ENCODE results near the gene CSRNP2.

Gene CSRNP2

DNA sequence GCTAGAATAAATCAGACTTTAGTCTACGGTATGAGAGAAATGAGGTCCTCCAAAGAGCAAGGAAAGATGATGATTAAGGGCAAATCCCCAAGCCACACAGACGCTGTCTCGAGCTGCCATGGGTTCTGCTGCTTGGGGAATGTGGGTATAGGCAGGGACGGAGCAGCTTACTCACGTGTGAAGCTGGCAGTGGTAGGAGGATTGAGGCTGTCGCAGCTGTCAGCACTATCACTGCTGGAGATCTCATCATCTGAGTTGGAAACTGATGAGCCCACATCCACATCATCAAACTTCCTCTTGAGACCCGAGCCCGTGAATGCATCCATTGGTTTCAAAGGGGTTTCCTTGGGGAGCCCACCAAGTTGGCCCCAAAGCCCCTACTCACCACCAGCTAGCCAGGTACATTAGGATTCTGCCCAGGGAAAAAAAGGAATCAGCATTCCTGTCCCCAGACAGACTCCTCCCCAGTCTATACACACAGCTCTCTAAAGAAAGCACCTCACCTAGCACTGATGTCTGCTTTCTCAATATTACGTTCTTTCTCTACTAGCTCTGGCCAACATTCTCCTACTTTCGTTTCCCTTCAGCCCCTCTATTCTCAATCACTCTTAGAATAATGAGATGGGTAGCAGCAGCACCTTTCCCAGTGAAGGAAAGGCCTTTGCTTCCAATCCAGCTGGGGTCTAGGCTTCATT, 7.0 kb downstream of the CSRNP2 start:
- no peak for DNase-seq

GRCh38 chr12:51075390-51075789, 8.0 kb downstream of the CSRNP2 start:
- DNase-seq: no peak

DNA sequence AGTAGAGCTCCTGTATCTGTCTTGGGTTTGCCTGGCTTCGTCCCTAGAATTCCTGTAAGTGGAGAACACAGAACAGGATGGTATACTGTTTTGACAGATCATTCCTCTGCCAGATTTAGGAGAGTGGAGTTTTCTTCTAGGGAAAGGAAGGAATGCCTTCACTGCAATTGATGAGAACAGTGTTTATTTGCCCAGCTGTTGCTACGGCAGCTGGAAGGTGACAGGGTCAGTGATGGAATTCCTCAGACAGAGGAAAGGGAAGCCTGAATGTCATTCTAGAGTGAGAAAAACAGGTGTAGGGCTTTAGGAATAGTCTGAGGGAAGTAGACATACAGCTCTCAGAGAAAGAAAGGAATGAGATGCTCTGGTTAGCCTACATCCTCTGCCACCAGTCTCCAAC, 11.7 kb downstream of the CSRNP2 start:
- no peak for DNase-seq

GRCh38 chr12:51070004-51070403, 13.4 kb downstream of the CSRNP2 start:
- no peak for DNase-seq

DNA sequence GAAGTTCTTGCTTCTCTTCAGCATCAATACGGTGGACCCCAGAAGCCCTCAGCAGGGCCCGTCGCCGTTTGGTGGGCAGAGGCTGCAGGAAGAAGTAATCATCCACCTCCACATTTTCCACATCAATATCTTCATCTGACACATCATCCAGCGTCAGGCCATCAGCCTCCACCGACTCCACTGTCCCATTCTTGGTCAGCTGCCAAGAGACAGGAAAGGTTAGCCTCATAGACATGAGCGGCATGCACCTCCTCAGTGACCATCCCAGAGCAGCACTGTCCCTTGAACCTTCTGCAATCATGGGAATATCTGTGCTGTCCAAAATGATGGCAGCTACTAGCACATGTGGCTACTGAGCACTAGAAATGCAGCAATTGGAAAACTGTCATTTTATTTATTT, 15.6 kb downstream of the CSRNP2 start:
- DNase-seq: no peak

DNA sequence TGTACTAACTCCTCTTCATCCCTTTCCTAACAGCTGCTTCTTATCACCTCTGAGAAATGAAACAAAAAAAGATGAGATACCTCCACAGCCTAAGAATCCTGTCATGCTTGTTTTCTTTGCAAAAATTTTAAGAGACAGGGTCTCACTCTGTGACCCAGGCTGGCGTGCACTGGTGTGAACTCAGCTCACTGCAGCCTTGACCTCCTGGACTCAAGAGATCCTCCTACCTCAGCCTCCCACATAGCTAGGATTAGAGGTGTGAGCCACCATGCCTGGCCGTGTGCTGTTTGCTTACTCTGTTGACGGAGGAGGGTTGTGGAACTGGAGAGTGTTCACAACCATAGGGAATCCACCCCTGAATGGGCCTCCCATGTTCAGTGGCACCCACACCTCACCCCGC, 16.2 kb downstream of the CSRNP2 start:
- no peak for DNase-seq

- no peak for DNase-seq
These were observed 17.9 kb downstream of the CSRNP2 start for GRCh38 chr12:51065530-51065929.

GRCh38 chr12:51062631-51063397, 20.6 kb downstream of the CSRNP2 start:
- no peak for DNase-seq

GRCh38 chr12:51059086-51059485, 24.3 kb downstream of the CSRNP2 start:
- no peak for DNase-seq

DNA sequence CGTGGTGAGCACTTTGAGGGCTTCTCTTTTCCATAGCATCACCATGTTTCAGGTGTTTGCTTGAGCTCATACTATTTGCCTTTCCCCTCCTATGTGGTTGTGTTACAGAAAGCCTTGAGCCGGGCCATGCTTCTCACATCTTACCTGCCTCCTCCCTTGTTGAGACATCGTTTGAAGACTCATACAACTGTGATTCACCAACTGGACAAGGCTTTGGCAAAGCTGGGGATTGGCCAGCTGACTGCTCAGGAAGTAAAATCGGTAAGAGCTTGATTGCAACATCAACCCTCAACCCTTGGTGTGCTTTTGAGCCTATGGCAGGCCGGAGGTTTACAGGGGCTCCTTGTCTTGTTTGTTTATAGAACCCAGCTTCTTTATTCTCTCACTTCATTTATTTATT, 27.2 kb downstream of the CSRNP2 start:
- no peak for DNase-seq

GRCh38 chr12:51055060-51055459, 28.3 kb downstream of the CSRNP2 start:
- DNase-seq: no peak

DNA sequence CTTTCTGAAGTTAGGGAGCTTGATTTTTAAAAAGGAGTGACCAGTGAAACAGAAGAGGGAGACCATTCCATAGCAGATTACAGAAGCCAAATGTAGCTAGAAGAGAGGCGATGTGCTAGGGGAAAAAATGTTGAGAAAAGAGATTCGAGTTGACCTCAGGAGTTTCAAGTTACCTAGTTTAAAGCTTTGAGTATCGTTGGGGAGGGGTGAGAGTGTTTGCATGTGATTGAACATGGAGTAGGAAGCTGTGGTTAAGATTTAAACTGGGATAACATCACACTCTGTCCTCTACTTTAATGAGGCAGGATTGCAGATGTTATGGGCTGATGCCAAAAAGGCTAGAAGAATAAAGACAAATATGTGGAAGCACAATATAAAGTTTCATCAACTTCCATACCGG, 31.6 kb downstream of the CSRNP2 start:
- DNase-seq: no peak

DNA sequence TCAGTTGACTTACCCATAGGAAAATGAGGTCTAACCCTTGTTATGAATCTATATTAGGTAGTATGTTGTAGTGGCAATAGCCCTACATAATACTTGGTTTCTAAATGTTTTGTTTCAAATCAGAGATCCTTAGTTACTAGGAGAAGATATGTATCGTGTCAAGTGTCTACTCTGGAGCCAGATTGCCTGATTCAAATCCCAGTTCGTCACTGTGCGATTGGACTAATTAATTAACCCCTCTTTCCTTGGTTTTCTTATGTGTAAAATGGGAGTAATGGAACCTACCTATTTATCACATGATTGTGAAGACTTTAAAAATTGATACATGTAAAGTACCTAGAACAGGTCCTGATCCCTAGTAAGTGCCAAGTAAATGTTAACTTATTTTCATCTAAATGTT, 33.9 kb downstream of the CSRNP2 start:
- no peak for DNase-seq

- no peak for DNase-seq
These were observed 34.6 kb downstream of the CSRNP2 start for GRCh38 chr12:51048661-51049251.

DNA sequence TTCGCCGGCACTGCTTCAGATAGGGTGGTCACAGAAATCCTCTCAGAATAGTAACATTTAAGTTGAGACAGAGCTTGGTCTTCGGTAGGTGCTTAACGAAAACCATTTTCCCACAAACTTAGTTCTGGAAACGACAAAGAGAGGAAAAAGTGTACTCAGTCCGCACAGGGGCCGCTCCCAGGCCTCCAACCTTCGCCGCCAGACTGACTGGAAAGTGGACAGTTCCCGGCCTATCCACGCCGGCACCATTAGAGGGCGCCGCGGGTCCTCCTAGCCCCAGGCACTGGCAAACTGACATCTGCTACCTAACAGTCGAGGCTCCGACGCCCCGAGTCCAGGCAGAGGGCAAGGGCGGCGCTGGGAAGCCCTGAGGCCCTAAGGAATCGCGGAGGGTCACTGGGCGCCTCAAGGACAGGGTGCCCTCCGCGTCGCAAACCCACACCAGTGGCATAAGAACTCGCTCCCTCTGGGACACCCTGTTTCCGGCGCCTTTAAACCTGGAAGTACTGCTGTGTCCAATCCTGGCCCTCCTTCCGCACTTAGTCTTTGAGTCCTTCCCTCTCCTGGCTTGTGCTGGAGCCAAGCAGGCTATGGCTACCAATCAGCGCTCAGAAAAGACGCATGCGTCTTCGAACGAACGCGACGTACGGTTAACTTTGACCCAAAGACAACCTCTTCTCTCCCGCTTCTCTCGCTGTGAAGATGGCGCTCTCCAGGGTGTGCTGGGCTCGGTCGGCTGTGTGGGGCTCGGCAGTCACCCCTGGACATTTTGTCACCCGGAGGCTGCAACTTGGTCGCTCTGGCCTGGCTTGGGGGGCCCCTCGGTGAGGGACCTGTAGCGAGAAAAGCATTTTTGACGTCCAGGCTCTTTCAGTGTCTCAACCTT, 35.5 kb downstream of the CSRNP2 start, which contains the start of gene LETMD1:
Gene LETMD1, plus strand, starts transcription at position 673 of the 886 bp plus-strand sequence. Its CDS starts 30 bp downstream, at position 703.
- DNase-seq: peak; percentile 71

DNA sequence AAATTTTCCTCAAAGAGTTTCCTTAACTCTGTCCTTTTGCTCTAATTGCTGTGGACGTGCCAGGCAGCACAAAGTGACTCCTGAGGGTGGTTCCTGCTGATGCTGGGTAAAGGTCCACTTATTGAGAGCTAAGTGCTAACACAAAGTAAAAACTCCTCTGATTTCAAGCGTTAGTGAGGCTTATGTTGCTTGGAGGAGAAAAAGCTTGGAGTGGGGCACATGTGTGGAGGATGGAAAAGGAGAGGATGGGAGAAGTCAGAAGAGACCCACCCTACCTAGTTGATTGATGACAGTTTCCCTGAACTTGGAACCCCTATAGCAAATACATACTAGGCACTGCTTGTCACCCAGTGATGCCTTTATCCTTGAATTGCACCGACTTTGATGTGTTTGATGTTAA, 47.1 kb downstream of the CSRNP2 start:
- DNase-seq: no peak

DNA sequence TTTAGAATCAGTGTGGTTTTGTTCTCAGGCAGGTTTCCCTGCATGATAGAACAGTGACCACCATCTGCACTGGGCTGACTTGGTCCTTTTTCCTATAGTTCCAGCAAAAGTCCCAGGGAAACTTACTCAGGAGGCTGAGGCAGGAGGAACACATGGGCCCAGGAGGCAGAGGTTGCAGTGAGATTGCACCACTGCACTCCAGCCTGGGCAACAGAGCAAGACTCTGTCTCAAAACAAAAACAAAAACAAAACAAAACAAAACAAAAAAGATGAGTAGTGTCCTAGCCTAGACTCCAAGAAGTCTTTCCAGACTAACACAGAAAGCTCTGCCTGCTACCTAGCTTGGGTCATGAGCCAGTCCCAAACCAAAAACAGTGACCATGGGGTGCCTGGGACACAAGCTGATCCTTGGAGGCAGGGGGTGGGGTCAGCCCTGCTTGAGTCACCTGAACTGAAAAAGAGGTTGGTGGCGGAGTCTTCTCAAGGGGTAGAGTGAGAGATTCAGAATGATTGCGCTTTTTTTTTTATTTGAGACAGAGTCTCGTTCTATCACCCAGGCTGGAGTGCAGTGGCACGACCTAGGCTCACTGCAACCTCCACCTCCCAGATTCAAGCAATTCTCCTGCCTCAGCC, 49.8 kb downstream of the CSRNP2 start:
- DNase-seq: no peak

- no peak for DNase-seq
These were observed 50.3 kb downstream of the CSRNP2 start for GRCh38 chr12:51033048-51033447.

GRCh38 chr12:51028813-51029150, 54.6 kb downstream of the CSRNP2 start:
- DNase-seq: no peak

DNA sequence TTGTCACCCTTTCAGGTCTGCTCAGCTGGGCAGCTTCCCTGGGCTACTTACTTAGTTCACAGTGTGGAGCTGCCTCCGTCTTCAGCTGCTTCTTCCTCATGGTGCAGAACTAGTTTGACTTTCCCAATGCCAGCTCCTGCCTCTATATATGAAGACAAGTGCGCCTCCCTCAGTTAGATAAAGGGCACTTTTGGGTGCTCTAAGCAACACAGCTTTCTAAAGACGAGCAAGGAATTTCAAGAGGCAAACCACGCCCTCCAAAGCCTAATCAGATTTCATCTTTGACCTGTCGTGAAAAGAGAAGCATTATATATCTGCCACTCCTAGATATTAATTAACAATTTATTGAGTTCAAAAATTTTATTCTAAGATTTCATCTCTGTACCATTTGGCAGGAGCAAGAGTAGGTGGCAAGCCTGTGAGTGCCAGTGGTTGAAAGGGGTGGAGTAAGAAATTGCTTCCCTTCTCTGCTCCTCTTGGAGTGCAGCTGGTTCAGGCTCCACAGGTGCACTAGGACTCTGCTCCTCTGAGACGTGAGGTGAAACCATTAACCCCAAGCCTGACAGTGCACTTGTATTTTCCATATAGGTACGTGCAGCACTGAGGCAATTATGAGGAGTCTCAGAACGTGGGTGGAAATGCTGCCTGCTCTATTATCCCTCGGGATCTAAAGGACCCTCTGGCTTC, 55.1 kb downstream of the CSRNP2 start:
- DNase-seq: no peak

- no peak for DNase-seq
These were observed 56.0 kb downstream of the CSRNP2 start for GRCh38 chr12:51027342-51027835.
